ENCODE measurements around the gene MED29. TPM values are rescaled to one million over a fixed set of nuclear protein-coding genes. Genes with fewer than 3 reads are reported as not detected.
A peak's percentile ranks its signal among the peaks of the same experiment; 100 is the strongest.

The MED29 gene
- total and polyA plus RNA-seq, 2 donors (not counting 1 experiment from before 2014, with no cell fraction given) = 33.0 to 47.5 TPM

DNA sequence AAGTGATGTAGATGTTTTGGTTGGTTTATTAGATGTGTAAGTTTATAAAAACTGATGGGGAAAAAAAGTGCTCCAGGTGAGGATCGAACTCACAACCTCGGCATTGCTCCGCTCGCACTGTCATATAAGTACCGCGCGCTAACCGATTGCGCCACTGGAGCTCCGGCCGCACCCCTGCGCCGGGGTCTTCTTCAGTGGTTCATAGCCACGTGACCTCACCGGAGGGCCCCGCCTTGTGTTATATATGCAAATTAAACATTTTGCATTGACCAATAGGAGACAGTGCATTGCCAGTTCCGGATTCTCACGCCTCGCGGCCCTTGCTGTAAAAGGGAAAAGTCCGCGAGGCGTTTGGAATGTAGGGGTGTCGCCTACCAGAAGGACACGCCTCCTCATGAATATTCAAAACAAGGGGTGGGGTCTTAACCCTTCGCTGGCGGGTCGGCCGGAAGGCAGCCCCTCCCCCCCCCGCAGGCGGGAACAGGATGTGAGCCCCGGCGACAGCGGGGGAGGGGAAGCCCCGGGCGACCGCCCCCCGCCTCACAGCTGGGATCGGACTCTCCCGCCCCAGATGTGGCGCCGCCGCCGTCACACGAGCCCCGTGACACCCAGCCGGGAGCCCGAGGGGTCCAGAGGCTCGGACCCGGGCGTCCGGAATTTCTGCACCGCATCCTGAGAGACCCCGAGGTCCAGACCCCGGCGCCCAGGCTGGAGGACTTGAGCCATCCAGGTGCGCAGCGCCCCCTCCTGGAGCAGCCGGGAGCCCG lies 21.1 kb downstream of the MED29 start, which contains the start of gene PLEKHG2:
PLEKHG2 (plus strand) TSS at position 570 of the 767 bp plus-strand sequence. CDS start 1,418 bp downstream, outside the sequence.
- TF ChIP-seq, protein P1, sequence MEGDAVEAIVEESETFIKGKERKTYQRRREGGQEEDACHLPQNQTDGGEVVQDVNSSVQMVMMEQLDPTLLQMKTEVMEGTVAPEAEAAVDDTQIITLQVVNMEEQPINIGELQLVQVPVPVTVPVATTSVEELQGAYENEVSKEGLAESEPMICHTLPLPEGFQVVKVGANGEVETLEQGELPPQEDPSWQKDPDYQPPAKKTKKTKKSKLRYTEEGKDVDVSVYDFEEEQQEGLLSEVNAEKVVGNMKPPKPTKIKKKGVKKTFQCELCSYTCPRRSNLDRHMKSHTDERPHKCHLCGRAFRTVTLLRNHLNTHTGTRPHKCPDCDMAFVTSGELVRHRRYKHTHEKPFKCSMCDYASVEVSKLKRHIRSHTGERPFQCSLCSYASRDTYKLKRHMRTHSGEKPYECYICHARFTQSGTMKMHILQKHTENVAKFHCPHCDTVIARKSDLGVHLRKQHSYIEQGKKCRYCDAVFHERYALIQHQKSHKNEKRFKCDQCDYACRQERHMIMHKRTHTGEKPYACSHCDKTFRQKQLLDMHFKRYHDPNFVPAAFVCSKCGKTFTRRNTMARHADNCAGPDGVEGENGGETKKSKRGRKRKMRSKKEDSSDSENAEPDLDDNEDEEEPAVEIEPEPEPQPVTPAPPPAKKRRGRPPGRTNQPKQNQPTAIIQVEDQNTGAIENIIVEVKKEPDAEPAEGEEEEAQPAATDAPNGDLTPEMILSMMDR (IDR thresholded peaks at IDR 0.05) = no peak
- TF ChIP-seq EZH2 (IDR thresholded peaks at IDR 0.05; ENCODE audit: borderline replicate concordance, insufficient read depth, low read depth, low read length, poor library complexity, severe bottlenecking) = no peak
- DNase-seq (peak; percentile 99), ATAC-seq (ENCODE audit: low read depth) (peak; percentile 53)
- ChIA-PET POLR2A (interaction anchor here (0.7 to 2.5 kb wide), 8 partner anchors 10 to 290 kb away, joined by 3 to 74 read pairs (median 12); partner anchors contain the start of genes GMFG, MED29, PAF1 and RPS16), CTCF (interaction anchor here (0.6 to 2.3 kb wide), 20 partner anchors 9 to 293 kb away, joined by 3 to 260 read pairs (median 4); partner anchors contain the start of genes EID2B, MED29, PAF1 and RPS16)
- 0% methylated on average over 52 of the region's 60 CpGs for WGBS (ENCODE audit: insufficient coverage)
- H3K9ac ChIP-seq (ENCODE audit: low read length) = peak within 1 kb of the TSS; percentile 99
- peak within 1 kb of the TSS; percentile 100 for H3K4me2 ChIP-seq (replicated peaks; ENCODE audit: low read depth, low read length, poor library complexity, severe bottlenecking)
- peak within 1 kb of the TSS; percentile 74 to 98 (median 92) for H3K4me3 ChIP-seq (ENCODE audit: control extremely low read depth in 1 of 5, extremely low read depth in 1 of 5, insufficient read depth in 1 of 5, low read depth in 2 of 5, low read length in 4 of 5)
- intact Hi-C loops (cut with micrococcal nuclease) = loop anchor here (1.0 to 5.0 kb wide), 9 partner anchors 21 to 1365 kb away; partner anchors contain the start of genes EID2B, EIF3K, MAP4K1 and MED29
- peak within 1 kb of the TSS; percentile 100 for H3K27ac ChIP-seq (ENCODE audit: low read length in 2 of 2)
- no peaks in the 10 kb centered on the region for H3K27me3 ChIP-seq (replicated peaks in 1 of 4; ENCODE audit: control extremely low read depth in 1 of 4, control insufficient read depth in 3 of 4, insufficient read depth in 4 of 4, low read length in 3 of 4)
- peak within 1 kb of the TSS; percentile 94 for H3K4me3 Mint-ChIP-seq
- peaks cover 0 to 2% (median 0%) of the 10 kb centered on the region in 3 donors for H3K9me3 ChIP-seq (ENCODE audit: control extremely low read depth in 1 of 3, control insufficient read depth in 2 of 3, insufficient read depth in 1 of 3, low read length in 2 of 3)
- peaks cover 27% of the 10 kb centered on the region for H3K79me2 ChIP-seq (ENCODE audit: control insufficient read depth, insufficient read depth, low read length)
- H3K27me3 Mint-ChIP-seq = no peaks in the 10 kb centered on the region
- peak within 1 kb of the TSS; percentile 72 for H2AFZ ChIP-seq (ENCODE audit: insufficient read depth, low read depth, low read length, poor library complexity, severe bottlenecking)
- H3K9me3 Mint-ChIP-seq (ENCODE audit: insufficient read depth) = no peaks in the 10 kb centered on the region
- H3K4me1 ChIP-seq (ENCODE audit: control insufficient read depth in 2 of 2, insufficient read depth in 2 of 2, low read length in 2 of 2) = peaks cover 24 to 40% of the 10 kb centered on the region in 2 donors
- peaks cover 22% of the 10 kb centered on the region for H4K20me1 ChIP-seq (ENCODE audit: control insufficient read depth, insufficient read depth, low read length, poor library complexity, severe bottlenecking)
- peaks cover 0 to 21% of the 10 kb centered on the region in 2 experiments for H3K36me3 ChIP-seq (replicated peaks in 1 of 2; ENCODE audit: control extremely low read depth in 1 of 2, control insufficient read depth in 1 of 2, extremely low read depth in 1 of 2, insufficient read depth in 2 of 2, low read length in 1 of 2)
- H3K4me1 Mint-ChIP-seq = peaks cover 49% of the 10 kb centered on the region
- H3K27ac Mint-ChIP-seq = peak within 1 kb of the TSS; percentile 99

All from B cell (primary cell).